HG03432 (cell line): ENCODE data around the gene CD2.
A peak's percentile ranks its signal among the peaks of the same experiment; 100 is the strongest.
"Not testable (repeated sequence)": the region's sequence is repeated elsewhere in the genome, so short reads cannot be mapped to it uniquely, and the experiment has no call there.

Experiments used
- ATAC-seq: cut with Tn5 transposase; IDR thresholded peaks from one replicate; pipeline ENCODE4 v1.9.1; 2021; ENCODE audit warnings: mild to moderate bottlenecking, moderate library complexity; ENCODE audit not compliant: unreplicated experiment

CD2 gene

DNA sequence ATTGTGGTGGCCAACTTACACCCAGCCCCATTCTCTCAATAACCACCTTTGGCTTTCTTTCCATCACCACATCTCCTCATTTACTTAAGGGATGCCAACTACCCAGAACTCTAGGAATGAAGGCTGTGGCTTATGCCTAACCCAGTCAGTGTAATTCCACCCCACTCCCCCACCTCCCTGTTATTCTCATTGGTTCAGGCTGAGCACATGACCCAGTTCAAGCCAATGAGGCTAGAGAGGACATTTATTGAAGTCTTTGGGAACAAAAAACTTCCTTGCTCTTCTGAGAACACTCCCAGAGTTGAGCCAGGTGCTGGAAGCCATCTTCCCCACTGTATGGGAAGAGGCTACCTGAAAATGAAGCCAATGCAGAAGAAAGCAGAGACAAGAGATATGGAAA lies 22.8 kb upstream of the CD2 start:
- no peak for ATAC-seq

DNA sequence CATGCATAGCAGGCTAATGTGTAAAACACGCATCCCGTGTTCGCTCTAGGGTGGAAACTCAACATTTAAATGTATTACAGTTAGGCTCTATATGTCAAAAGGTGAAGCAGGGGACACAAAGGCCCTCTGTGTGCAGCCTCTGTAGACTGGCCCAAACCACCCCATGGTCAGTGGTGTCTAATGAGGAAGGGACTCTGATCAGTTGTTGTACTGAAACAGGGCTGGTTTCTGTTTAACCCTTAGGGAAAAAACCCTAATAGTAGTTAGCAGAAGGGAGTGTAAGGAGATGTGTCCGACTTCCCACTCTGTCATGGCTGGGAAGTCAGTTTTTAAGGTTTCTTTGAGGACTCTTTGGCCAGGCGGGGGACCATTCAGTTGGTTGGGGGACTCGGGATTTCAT lies 21.5 kb upstream of the CD2 start:
- no peak for ATAC-seq

DNA sequence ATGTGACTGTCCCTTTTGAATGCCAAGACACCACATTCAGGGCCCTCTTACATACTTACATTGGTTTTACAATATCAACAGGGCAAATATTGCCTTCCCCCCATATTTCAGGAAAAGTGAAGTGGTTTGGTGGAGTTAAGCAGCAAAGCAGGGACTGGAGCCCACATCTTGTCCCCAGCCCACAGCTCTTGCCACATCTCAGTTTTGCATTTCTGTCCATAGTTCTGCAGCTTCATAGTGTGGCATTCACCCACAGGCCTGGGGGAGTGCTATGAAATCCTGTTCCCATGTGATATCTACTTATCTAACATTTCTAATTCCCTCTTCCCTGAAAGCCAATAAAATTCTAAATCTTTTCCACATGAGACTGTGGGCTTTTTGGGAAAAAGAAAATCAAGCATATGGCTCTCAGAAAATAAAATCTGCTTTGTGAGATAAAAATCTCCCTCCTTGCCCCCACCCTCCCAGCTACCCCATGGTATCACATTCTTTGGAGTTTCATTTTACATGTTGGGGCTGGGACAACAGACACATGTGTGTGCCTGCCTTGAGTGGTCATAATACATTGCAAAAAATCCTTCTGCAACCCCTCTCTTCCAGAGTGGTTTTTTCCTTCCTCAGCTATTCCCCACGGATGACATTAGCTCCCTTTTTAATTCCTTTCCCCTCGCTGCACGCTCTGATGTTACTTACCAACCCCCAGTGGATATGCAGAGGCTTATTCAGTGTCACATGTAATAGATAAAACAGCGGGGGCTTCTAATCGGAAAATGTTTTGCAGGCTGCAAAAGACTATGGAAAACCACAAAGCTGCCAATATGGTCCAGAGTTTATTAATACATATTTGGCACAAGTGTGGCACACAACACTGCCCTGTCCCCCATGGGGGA lies 20.5 kb upstream of the CD2 start:
- no peak for ATAC-seq

DNA sequence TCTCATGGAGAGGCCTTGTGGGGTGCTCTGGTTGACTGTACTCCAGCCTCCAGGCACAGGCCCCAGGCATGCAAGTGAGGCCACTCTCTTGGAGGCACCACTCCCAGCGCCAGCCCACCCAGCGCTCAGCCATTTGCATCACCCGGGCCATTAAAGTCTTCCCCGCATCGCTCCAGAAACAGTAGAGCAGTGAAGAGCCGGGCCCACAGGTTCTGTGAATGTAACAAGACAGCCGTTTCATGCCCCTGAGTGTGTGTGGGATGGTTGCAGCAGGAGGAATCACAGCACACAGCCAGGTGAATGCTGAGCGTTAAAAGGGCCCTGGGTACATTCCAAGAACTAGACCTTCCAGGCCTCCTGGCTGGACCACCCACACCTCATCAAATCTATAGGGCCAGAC lies 19.0 kb upstream of the CD2 start:
- ATAC-seq: no peak

DNA sequence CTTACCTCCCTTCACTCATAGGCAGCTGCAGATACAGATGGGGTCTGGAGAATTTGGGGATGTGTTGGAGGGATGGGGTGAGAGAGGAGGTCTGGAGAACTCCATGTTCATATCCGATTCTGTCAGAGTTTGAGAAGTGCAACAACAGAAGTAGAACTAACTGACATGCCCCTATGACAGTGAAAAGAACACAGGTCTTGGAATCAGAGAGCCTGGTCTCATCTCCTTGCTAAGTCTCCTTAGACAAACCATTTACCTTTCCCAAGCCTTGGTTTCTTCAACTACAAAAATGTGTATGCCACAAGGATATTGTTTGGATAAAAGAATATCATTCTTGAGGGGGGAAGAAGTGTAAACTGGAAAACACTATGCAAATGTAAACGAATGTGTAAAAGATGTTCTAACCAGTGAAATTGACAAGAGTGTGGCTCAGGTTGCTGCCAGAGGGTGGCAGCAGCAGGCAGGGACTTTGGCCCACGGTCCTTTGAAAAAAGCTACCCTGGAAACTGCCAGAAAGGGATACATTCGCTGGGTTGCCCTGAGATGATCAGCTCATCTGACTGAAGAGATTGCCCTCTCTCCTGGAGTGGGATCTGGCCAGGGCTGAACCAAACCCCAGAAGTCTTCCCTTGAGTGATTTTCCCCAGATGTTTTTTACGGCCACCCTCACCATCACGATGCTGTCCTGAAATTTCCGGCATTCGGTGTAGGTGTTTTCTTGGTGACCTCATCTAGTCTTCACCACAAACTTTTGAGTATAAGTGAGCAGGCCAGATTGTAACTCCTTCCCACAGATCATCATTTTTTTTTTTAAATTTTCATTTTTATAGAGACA lies 17.0 kb upstream of the CD2 start:
- peak; percentile 44 for ATAC-seq

DNA sequence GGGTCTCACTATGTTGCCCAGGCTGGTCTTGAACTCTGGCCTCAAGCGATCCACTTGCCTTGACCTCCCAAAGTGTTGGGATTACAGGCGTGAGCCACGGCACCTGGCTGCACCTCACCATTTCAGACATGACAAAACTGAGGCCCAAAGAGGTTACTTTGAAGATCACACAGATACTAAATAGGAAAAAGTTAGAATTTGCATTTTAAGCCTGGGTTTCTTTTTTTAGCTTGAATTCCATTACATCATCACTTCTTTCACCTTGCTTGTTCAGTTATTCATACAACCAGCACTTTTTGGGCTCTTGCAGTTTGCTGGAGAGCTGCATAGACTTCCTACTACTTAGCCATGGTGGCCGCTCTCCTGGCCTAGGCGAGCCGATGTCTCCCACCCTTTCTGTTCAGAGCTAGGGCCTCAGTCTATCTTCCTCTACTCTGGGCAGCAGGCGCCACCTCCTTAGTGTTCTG lies 16.3 kb upstream of the CD2 start:
- ATAC-seq: peak; percentile 28

DNA sequence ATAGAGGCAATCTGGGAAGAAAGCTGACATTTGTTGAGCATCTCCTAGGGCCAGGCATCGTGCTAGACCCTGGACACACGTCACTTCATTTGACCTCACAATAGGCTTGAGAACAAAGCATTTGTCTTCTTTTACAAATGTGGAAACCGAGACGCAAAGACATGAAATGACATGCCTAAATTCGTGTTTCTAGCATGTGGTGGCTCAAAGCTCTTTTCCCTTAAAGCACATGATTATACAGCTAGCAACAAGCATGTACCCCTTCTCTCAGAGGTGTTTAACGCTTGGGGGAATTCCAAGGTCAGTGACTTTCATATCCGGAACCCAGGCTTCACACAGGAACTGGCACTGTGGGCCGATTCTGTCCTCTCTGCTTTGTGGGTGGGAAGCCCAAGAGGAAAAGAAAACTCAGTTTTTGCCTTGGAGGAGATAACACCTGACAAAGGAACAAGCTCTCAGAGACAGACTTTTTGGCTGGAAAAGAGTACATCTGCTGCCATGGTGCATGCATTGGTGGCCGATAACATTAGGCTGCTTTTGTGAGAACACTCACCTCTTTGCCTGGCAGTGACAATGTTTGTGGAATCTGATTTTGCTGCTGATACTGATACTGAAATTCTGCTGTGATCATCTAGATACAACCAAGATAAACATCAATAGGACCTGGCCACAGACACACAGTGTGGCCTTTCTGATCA lies 15.4 kb upstream of the CD2 start:
- peak; percentile 69 for ATAC-seq

DNA sequence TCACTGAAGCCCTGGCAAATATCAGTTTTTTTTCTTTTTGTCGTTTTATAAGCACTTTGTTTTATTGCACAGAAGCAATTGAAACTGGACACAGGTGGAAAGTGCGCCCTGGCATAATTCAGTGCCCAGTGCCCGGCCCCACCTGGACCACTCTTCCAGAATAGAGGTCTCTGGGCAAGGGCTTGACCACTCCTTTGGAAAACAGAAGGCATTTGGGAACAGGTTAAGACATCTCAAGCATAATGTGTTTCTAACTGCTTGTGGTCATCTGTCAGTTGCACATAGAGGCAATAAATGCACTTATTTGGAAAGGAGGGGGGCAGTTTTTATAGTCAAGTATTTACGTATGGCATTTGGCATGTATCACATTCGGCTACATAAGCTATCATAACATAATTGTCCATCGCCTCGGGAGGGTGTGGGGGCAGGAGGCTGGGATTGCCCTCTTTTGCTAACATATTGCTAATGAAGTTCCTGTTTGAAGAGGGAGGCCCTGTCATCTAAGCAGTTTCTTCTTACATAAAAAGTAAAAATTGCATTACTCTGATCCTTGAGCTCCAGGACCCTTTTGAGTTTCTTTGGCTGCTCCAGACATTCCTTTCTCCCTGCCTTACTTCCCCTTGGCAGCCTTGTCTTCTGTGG lies 14.7 kb upstream of the CD2 start:
- no peak for ATAC-seq

DNA sequence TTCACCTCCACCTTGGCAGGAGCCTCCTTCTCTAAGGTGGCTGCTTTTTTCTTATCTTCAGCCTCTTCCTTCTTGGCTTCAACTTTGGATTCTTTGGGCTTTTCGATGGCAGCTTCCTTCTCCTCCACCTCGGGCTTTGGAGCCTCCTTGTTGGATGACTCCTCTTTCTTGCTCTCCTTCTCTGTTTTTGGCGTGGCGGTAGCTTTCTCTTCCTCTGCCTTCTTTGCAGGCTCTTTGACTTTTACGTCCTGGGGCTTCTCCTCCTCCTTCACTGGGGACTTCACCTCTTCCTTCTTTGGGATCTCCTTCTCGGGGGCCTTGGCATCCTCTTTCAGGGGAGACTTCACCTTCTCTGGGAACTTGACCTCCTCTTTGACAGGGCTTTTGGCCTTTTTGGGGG lies 13.9 kb upstream of the CD2 start:
- ATAC-seq: no peak

DNA sequence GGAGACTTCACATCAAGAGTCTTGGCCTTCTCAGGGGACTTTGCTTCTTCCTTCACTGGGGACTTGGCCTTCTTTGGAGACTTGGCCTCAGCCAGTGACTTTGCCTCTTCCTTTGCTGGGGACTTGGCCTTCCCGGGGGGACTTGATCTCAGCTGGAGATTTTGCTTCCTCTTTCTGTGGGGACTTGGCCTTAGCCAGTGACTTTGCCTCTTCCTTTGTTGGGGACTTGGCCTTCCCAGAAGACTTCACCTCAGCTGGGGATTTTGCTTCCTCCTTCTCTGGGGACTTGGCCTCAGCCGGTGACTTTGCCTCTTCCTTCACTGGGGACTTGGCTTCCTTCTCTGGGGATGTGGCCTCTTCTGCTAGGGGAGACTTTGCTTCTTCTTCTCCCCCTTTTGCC lies 13.5 kb upstream of the CD2 start:
- no peak for ATAC-seq

DNA sequence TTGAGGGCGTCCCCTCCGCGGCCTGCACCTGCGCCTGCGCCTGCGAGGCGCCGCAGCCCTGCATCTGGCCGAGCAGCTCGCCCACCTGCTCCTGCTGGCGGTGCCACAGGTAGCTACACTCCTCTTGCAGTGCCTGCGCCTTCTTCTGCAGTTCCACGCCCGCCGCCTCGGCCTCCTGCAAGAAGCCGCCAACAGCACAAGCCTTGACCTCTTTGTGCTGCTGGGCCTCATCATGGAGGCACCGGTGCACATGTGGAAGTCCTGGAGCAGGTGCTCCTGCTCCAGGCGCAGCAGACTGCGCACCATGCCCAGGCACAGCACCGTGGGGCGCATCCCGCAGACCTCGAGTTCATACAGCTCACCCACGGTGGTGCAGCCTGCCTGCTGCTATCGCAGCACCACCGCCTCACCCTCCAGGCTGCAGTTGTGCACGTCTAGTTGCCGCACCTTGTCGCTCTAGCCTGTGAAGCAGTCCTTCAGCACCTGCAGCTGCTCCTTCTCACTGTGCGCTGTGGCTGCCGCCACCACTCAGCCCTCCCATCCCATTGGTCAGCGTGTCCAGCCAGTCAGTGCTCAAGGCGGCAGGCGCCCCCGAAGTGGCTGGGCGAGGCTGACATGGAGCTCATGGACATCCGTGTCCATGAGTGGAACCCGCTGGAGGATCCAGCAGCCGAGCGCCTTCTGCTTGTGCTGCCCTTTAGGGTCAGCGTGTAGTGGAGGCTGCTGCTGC lies 12.2 kb upstream of the CD2 start:
- ATAC-seq: no peak

DNA sequence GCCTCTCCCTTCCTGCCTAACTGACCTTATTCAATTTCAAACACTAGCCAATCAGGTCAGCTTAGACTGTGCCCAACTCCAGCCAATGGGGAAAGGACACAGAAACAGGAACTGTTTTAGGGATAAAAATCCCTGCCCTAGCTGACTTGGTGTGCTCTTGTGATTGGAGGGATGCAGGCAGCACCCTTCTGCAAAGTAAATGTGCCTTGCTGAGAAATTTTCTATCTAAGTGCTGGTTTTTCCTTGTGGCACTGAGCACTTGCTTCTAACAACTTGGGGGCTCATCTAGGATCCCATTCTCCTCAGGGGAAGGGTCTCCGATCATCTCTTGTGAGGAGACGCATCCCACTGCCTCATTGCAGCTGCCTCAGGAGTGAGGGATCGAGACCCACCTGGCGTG lies 10.7 kb upstream of the CD2 start:
- ATAC-seq: no peak

DNA sequence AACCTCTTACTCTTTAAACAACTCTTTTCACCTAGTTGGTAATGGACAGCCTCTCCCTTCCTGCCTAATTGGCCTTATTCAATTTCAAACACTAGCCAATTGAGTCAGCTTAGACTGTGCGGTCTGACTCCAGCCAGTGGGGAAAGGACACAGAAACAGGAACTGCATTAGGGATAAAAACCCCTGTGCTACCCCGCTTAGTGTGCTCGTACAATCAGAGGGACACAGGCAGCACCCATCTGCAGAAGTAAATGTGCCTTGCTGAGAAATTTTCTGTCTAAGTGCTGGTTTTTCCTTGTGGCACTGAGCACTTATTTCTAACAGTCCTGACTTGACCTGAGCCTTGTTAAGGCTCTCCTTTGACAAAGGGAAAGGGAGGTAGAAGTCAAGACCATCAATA lies 6.0 kb upstream of the CD2 start:
- no peak for ATAC-seq

DNA sequence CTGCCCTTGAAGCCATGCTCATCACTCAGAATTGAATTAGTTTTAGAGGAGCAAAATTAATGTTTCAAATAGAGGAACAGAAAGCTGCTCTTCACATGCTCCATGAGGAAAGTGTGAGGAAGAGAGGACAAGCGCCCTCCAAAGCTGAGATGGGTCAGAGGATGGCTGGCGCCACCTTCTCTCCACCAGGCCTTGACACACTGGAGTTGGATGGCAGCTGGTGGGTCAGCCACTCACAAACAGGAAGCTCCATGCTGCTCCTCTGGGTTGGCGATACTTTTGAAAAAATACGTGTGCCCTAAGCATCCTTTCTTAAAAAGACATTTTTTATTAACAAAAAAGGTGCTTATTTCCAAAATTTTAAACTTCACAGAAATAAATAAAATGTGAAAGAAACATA lies 3.1 kb upstream of the CD2 start:
- ATAC-seq: no peak

DNA sequence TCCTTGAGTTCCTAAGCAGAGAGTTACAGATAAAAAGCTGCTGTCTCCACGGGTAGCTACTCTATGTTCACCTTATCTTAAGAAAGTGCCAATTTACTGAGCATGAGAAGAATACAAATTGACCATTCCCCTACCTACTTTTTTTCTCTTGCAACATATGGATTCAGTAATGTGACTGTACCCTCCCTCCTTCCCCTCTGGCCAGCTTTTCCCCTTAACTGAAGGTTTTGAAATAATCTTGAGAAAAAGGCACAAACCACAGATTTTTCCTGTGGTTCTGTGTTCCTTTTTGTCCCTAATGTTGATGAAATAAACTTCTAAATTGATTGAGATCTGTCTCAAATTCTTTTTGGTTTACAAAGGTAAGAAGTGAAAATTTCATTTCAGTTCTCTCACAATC lies 2.6 kb upstream of the CD2 start:
- no peak for ATAC-seq

DNA sequence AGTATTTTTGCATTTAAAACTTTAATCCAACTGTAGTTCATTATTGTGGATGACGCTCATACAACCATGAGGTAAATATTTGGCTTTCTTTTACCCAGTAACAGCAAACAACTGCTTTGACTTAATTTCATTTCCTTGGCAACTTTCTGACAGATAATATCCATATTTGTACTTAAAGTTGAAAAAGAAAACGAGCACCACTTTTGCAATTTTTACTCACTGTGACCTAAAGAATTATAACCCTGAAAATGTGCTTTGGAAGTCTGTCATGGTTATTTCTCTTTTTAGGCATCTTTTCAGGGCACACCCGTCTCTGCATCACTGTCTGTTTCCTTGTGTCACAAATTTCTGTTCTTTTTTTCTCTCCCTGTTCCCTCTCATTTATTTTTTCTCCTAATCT lies 918 bp upstream of the CD2 start:
- no peak for ATAC-seq

DNA sequence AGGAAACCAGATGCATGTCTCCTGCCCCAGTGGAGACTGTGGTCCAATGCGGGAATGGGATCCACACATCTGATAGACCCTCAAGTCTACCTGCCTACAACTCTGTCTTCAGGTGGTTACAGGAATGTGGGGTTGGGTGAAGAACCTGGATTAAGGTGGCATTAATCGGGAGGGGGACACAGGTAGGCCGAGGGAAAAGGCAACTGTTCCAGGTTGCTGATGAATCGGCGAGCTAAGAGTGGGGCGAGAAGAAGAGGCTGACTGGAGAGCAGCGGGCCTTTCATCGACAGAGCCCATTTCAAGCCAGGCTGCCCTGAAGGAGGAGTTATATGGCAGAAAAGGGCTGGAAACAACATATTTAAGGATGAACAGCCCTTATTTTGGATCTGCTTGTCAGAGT lies 836 bp downstream of the CD2 start:
- no peak for ATAC-seq

DNA sequence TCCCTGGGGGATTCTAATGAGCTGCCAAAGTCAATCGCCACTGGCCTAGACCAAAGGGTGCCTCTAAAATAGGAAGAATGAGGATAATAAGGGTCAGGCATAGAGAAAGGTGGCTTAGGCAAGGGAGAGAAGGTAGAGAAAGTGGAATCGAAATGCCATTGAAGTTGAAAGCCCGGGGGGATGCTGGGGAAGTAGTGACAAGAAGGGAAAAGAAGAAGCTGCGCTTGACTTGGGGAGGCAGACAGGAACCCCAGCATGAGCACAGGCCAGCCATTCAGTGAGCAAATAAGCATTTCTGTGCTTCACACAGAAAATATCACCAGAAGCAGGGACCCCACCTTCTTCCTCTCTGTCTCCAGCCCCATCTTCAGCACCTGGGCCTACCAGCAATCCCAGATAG lies 1.5 kb downstream of the CD2 start:
- ATAC-seq: no peak

DNA sequence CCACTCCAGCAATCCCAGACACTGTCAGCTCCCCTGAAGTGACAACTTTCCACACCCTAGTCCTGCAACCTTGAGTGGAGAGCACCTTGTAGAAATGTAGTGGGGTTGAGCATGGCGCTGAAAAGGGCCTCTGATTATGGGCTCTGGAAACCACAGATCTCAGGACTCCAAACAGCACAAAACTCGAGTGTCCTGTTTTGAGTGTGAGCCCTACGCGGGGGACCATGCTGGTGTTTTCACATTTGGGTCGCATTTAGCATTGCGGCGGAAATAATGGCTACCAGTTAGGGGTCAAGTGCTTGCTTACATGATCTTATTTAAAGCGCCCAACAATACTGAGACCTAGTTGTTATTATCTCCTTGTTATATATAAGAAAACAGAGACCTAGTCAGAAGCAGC lies 1.9 kb downstream of the CD2 start:
- not testable (repeated sequence) for ATAC-seq

DNA sequence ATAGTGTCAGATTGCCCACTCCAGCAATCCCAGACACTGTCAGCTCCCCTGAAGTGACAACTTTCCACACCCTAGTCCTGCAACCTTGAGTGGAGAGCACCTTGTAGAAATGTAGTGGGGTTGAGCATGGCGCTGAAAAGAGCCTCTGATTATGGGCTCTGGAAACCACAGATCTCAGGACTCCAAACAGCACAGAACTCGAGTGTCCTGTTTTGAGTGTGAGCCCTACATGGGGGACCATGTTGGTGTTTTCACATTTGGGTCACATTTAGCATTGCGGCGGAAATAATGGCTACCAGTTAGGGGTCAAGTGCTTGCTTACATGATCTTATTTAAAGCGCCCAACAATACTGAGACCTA lies 4.2 kb downstream of the CD2 start:
- ATAC-seq: not testable (repeated sequence)
